H1 (cell line): Measurements from ENCODE around the gene GSK3B. TPM values are rescaled to one million over a fixed set of nuclear protein-coding genes. Genes with fewer than 3 reads are reported as not detected.

Experiments used
- E2F6 ChIP-seq: IDR thresholded peaks from 2 replicates; pipeline ENCODE4 v1.6.1; 2012; ENCODE audit warnings: inconsistent platforms
- MAX ChIP-seq: IDR thresholded peaks from 2 replicates; pipeline ENCODE4 v1.6.1; 2012; ENCODE audit warnings: inconsistent platforms
- RXRA ChIP-seq: IDR thresholded peaks from 2 replicates; pipeline ENCODE4 v1.6.1; 2011; ENCODE audit warnings: low read depth, mild to moderate bottlenecking, low read length, moderate library complexity; ENCODE audit not compliant: insufficient read depth
- polyA plus RNA-seq, 7 experiments: library from polyadenylated mRNA; depleted of rRNA in 3 of 7; stranded (reverse) in 5 of 7; unstranded in 2 of 7; fragments of >200 nt in 5 of 7; fragments of 200-250 nt in 2 of 7; gene quantifications; 1 replicate in 5 of 7; 2 replicates in 1 of 7; 4 replicates in 1 of 7; pipeline versions ENCODE4 v1.2.1 to v1.2.3, GENCODE V29; 2011 to 2013; ENCODE audit warnings: missing spikeins in 2 of 7, mixed read lengths in 2 of 7
- total RNA-seq: library from RNA; stranded (reverse); fragmentation: NEBNext Ultra II Directional; extraction: Animal tissue kit (Norgen Biotek cat#: 25700); gene quantifications from 2 replicates; pipeline ENCODE4 v1.2.1, GENCODE V29; 2021

Gene GSK3B
- total and polyA plus RNA-seq, 2 of the 8 experiments (the other 6 are each of a cell fraction or from before 2014, with no cell fraction given) = 24.2 to 50.7 TPM

GRCh38 chr3:119873646-119874045 lies 220.6 kb downstream of the GSK3B start (continued):
- TF ChIP-seq E2F6 (no peak), MAX (no peak), RXRA (no peak)
